HepG2 (cell line): Measurements from ENCODE around the gene ENTPD5. TPM values are rescaled to one million over a fixed set of nuclear protein-coding genes. Genes with fewer than 3 reads are reported as not detected.

ENCODE experiments used
- ATF7 ChIP-seq, 2 experiments: fragments of 450-650 bp in 1 of 2; sonication (generic) in 1 of 2; formaldehyde crosslinking in 1 of 2; IDR thresholded peaks; 2 replicates each; pipeline versions ENCODE4 v1.4.0 to v1.6.1; 2016 to 2020; ENCODE audit warnings: antibody characterized with exemption in 1 of 2, mild to moderate bottlenecking in 1 of 2, missing genetic modification reagents in 1 of 2
- EEA1 ChIP-seq: sonication (generic); formaldehyde crosslinking; IDR thresholded peaks from 2 replicates; pipeline ENCODE4 v1.5.1; 2020; ENCODE audit warnings: mild to moderate bottlenecking, missing genetic modification reagents, borderline replicate concordance
- KDM5B ChIP-seq: sonication (generic); formaldehyde crosslinking; IDR thresholded peaks from 2 replicates; pipeline ENCODE4 v1.4.0; 2020; ENCODE audit warnings: missing genetic modification reagents, mild to moderate bottlenecking, borderline replicate concordance
- ONECUT2 ChIP-seq: sonication (generic); formaldehyde crosslinking; IDR thresholded peaks from 2 replicates; pipeline ENCODE4 v1.4.0; 2020; ENCODE audit warnings: missing genetic modification reagents
- SMC3 ChIP-seq: IDR thresholded peaks from 2 replicates; pipeline ENCODE4 v1.6.1; 2011; ENCODE audit warnings: low read length, improper control_type of control experiment
- SNRNP70 ChIP-seq: fragments of 200-400 bp; formaldehyde crosslinking; IDR thresholded peaks from 2 replicates; pipeline ENCODE4 v1.6.1; 2017; ENCODE audit warnings: mild to moderate bottlenecking, low read depth, low read length, moderate library complexity
- TCF7 ChIP-seq: sonication (generic); IDR thresholded peaks from 2 replicates; pipeline ENCODE4 v1.6.1; 2016; ENCODE audit warnings: antibody characterized with exemption, low read depth
- ZNF12 ChIP-seq: sonication (generic); formaldehyde crosslinking; IDR thresholded peaks from 2 replicates; pipeline ENCODE4 v1.5.0; 2020; ENCODE audit warnings: missing genetic modification reagents
- ZNF230 ChIP-seq: sonication (generic); formaldehyde crosslinking; IDR thresholded peaks from 2 replicates; pipeline ENCODE4 v1.4.0; 2020; ENCODE audit warnings: mild to moderate bottlenecking, missing genetic modification reagents
- ZNF44 ChIP-seq: sonication (generic); formaldehyde crosslinking; IDR thresholded peaks from 2 replicates; pipeline ENCODE4 v1.5.1; 2020; ENCODE audit warnings: mild to moderate bottlenecking, missing genetic modification reagents
- polyA plus RNA-seq, 8 experiments: library from polyadenylated mRNA; depleted of rRNA in 3 of 8; stranded (reverse) in 7 of 8; unstranded in 1 of 8; fragments of >200 nt; fragmentation: Illumina TruSeq in 4 of 8; extraction: Trizol in 4 of 8; gene quantifications; 2 replicates each; pipeline versions ENCODE4 v1.2.1 to v1.2.3, GENCODE V29; 2011 to 2016; ENCODE audit warnings: low read depth in 4 of 8, missing spikeins in 1 of 8, mixed read lengths in 1 of 8; ENCODE audit not compliant: insufficient read depth in 1 of 8
- total RNA-seq, 5 experiments: library from RNA; depleted of rRNA; stranded (reverse); fragments of >200 nt; fragmentation: Illumina TruSeq; extraction: Trizol; gene quantifications; 2 replicates each; pipeline ENCODE4 v1.2.3, GENCODE V29; 2016; ENCODE audit warnings: low read depth in 1 of 5
- TF ChIP-seq, protein P1 (sequence below): sonication (generic); formaldehyde crosslinking; IDR thresholded peaks from 2 replicates; pipeline ENCODE4 v1.8.1; 2023; ENCODE audit warnings: missing genetic modification reagents, inconsistent platforms, borderline replicate concordance
- TF ChIP-seq, protein P2 (sequence below): sonication (generic); formaldehyde crosslinking; IDR thresholded peaks from 2 replicates; pipeline ENCODE4 v1.4.0; 2020; ENCODE audit warnings: missing genetic modification reagents
- TF ChIP-seq, protein P3 (sequence below): IDR thresholded peaks from 2 replicates; pipeline ENCODE4 v1.6.1; 2012; ENCODE audit warnings: low read depth, low read length, improper control_type of control experiment
- TF ChIP-seq, protein P4 (sequence below): sonication (generic); formaldehyde crosslinking; IDR thresholded peaks from 2 replicates; pipeline ENCODE4 v1.5.0; 2020; ENCODE audit warnings: missing genetic modification reagents
- TF ChIP-seq, protein P5 (sequence below): sonication (generic); formaldehyde crosslinking; IDR thresholded peaks from 2 replicates; pipeline ENCODE4 v1.5.0; 2020; ENCODE audit warnings: mild to moderate bottlenecking, missing genetic modification reagents
- TF ChIP-seq, protein P6 (sequence below): IDR thresholded peaks from 2 replicates; pipeline ENCODE4 v1.6.1; 2016
- TF ChIP-seq, protein P7 (sequence below): sonication (generic); formaldehyde crosslinking; IDR thresholded peaks from 2 replicates; pipeline ENCODE4 v1.5.1; 2020; ENCODE audit warnings: missing genetic modification reagents, mild to moderate bottlenecking, borderline replicate concordance

Gene ENTPD5
- total and polyA plus RNA-seq, 2 of the 13 experiments (the other 11 are each of a cell fraction or from before 2014, with no cell fraction given): 33.8 to 43.3 TPM

DNA sequence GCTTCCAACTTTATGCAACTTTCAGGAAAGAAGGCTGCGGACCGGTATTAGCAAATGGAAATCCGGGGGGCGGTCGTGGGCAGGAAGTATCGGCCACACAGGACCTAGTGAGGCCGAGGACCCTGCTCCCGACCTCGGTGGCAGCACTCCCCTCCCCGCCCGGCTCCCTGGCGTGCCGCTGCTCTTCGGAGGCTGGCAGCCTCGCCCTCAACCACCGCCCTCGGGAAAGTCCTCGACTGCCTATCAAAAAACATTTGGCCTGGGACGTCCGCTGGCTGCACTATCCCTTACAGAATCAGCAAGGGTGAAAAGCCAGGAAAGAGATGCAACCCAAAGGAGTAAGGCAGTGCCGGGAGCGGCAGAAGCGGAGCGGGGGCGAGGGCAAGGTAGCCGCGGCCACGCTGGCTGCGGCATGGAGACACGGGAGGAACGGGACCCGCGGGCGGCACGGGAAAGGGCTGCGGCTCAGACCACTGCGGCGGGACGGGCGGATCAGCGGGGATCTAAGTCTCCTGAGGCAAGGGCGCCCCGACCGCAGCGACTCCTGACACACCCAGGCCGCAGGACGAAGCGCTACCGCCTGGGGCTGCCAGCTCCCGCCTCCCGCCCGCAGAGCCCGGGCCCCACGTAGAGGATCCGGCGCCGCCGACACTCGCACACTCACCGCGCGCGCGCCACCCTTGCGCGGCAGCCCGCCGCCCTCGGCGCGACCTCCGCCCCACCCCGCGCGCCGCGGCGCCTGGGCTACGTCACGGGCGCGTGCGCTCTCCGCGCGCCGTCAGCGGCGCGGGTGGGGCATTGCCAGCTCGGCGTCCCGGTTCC lies at the start of gene ENTPD5, which contains the start of gene BBOF1 (continued):
- TF ChIP-seq, protein P1, sequence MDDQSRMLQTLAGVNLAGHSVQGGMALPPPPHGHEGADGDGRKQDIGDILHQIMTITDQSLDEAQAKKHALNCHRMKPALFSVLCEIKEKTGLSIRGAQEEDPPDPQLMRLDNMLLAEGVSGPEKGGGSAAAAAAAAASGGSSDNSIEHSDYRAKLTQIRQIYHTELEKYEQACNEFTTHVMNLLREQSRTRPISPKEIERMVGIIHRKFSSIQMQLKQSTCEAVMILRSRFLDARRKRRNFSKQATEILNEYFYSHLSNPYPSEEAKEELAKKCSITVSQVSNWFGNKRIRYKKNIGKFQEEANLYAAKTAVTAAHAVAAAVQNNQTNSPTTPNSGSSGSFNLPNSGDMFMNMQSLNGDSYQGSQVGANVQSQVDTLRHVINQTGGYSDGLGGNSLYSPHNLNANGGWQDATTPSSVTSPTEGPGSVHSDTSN (CRISPR knock-in tag): no peak
- TF ChIP-seq, protein P2, sequence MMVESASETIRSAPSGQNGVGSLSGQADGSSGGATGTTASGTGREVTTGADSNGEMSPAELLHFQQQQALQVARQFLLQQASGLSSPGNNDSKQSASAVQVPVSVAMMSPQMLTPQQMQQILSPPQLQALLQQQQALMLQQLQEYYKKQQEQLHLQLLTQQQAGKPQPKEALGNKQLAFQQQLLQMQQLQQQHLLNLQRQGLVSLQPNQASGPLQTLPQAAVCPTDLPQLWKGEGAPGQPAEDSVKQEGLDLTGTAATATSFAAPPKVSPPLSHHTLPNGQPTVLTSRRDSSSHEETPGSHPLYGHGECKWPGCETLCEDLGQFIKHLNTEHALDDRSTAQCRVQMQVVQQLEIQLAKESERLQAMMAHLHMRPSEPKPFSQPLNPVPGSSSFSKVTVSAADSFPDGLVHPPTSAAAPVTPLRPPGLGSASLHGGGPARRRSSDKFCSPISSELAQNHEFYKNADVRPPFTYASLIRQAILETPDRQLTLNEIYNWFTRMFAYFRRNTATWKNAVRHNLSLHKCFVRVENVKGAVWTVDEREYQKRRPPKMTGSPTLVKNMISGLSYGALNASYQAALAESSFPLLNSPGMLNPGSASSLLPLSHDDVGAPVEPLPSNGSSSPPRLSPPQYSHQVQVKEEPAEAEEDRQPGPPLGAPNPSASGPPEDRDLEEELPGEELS (CRISPR knock-in tag): peak; percentile 20; the same call in 1 of the 2 replicates
- TF ChIP-seq, protein P3, sequence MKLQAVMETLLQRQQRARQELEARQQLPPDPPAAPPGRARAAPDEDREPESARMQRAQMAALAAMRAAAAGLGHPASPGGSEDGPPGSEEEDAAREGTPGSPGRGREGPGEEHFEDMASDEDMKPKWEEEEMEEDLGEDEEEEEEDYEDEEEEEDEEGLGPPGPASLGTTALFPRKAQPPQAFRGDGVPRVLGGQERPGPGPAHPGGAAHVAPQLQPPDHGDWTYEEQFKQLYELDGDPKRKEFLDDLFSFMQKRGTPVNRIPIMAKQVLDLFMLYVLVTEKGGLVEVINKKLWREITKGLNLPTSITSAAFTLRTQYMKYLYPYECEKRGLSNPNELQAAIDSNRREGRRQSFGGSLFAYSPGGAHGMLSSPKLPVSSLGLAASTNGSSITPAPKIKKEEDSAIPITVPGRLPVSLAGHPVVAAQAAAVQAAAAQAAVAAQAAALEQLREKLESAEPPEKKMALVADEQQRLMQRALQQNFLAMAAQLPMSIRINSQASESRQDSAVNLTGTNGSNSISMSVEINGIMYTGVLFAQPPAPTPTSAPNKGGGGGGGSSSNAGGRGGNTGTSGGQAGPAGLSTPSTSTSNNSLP: no peak
- TF ChIP-seq KDM5B (peak; percentile 82; the same call in 1 of the 2 replicates), EEA1 (CRISPR knock-in tag) (0 out of 2 replicates have a peak, but pooled peaks have one; percentile 24), SMC3 (no peak), ONECUT2 (CRISPR knock-in tag) (no peak), TCF7 (no peak), SNRNP70 (no peak), ATF7 (IDR thresholded peaks at IDR 0.05) (no peak), ATF7 (CRISPR knock-in tag; IDR thresholded peaks at IDR 0.05) (no peak), ZNF44 (CRISPR knock-in tag) (no peak), ZNF230 (CRISPR knock-in tag) (no peak; the same call in 1 of the 2 replicates), ZNF12 (CRISPR knock-in tag) (no peak)
- TF ChIP-seq, protein P4, sequence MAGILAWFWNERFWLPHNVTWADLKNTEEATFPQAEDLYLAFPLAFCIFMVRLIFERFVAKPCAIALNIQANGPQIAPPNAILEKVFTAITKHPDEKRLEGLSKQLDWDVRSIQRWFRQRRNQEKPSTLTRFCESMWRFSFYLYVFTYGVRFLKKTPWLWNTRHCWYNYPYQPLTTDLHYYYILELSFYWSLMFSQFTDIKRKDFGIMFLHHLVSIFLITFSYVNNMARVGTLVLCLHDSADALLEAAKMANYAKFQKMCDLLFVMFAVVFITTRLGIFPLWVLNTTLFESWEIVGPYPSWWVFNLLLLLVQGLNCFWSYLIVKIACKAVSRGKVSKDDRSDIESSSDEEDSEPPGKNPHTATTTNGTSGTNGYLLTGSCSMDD (CRISPR knock-in tag): no peak
- TF ChIP-seq, protein P5, sequence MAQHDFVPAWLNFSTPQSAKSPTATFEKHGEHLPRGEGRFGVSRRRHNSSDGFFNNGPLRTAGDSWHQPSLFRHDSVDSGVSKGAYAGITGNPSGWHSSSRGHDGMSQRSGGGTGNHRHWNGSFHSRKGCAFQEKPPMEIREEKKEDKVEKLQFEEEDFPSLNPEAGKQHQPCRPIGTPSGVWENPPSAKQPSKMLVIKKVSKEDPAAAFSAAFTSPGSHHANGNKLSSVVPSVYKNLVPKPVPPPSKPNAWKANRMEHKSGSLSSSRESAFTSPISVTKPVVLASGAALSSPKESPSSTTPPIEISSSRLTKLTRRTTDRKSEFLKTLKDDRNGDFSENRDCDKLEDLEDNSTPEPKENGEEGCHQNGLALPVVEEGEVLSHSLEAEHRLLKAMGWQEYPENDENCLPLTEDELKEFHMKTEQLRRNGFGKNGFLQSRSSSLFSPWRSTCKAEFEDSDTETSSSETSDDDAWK (CRISPR knock-in tag): no peak
- TF ChIP-seq, protein P6, sequence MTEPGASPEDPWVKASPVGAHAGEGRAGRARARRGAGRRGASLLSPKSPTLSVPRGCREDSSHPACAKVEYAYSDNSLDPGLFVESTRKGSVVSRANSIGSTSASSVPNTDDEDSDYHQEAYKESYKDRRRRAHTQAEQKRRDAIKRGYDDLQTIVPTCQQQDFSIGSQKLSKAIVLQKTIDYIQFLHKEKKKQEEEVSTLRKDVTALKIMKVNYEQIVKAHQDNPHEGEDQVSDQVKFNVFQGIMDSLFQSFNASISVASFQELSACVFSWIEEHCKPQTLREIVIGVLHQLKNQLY: no peak
- TF ChIP-seq, protein P7, sequence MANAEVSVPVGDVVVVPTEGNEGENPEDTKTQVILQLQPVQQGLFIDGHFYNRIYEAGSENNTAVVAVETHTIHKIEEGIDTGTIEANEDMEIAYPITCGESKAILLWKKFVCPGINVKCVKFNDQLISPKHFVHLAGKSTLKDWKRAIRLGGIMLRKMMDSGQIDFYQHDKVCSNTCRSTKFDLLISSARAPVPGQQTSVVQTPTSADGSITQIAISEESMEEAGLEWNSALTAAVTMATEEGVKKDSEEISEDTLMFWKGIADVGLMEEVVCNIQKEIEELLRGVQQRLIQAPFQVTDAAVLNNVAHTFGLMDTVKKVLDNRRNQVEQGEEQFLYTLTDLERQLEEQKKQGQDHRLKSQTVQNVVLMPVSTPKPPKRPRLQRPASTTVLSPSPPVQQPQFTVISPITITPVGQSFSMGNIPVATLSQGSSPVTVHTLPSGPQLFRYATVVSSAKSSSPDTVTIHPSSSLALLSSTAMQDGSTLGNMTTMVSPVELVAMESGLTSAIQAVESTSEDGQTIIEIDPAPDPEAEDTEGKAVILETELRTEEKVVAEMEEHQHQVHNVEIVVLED (CRISPR knock-in tag): peak; percentile 79
